Activated CD4-positive, alpha-beta memory T cell treated with anti-CD3 and anti-CD28 coated beads, Interleukin-2, amount 10 ng/mL, durations not matched to agents 7 days and 5 days (primary cell): ENCODE measurements around the gene CORO2B. TPM values are rescaled to one million over a fixed set of nuclear protein-coding genes. Genes with fewer than 3 reads are reported as not detected.
A peak's percentile ranks its signal among the peaks of the same experiment; 100 is the strongest.

Experiments
- CTCF ChIA-PET: fragments of 350-600 bp; sonication (Branson Sonifier 250); formaldehyde crosslinking; loops from one replicate; lab custom pipeline; 2021; ENCODE audit warnings: antibody characterized with exemption, inconsistent platforms; lab: Charles Lee
- POLR2A ChIA-PET: fragments of 350-600 bp; sonication (Branson Sonifier 250); formaldehyde crosslinking; loops from one replicate; lab custom pipeline; 2021; ENCODE audit warnings: antibody characterized with exemption; lab: Charles Lee
- DNase-seq: peaks from one replicate; pipeline ENCODE4 v3.0.0-alpha.2; 2020
- H3K27ac Mint-ChIP-seq: one replicate; pipeline ENCODE4 v1.8.0; 2021; ENCODE audit warnings: mild to moderate bottlenecking, mixed read lengths
- H3K27me3 Mint-ChIP-seq: one replicate; pipeline ENCODE4 v1.8.0; 2021; ENCODE audit warnings: mixed read lengths
- H3K36me3 Mint-ChIP-seq: one replicate; pipeline ENCODE4 v1.8.0; 2021; ENCODE audit warnings: low read depth, mixed read lengths
- H3K4me1 Mint-ChIP-seq: one replicate; pipeline ENCODE4 v1.8.0; 2021; ENCODE audit warnings: mixed read lengths
- H3K4me3 Mint-ChIP-seq: one replicate; pipeline ENCODE4 v1.8.0; 2021; ENCODE audit warnings: mild to moderate bottlenecking, mixed read lengths
- H3K9me3 Mint-ChIP-seq: one replicate; pipeline ENCODE4 v1.8.0; 2021; ENCODE audit warnings: mixed read lengths
- total RNA-seq, 2 experiments: library from RNA; stranded (reverse); gene quantifications; one replicate each; pipeline ENCODE4 v1.2.3, GENCODE V29; 2021

The CORO2B gene
- total RNA-seq: not detected

DNA sequence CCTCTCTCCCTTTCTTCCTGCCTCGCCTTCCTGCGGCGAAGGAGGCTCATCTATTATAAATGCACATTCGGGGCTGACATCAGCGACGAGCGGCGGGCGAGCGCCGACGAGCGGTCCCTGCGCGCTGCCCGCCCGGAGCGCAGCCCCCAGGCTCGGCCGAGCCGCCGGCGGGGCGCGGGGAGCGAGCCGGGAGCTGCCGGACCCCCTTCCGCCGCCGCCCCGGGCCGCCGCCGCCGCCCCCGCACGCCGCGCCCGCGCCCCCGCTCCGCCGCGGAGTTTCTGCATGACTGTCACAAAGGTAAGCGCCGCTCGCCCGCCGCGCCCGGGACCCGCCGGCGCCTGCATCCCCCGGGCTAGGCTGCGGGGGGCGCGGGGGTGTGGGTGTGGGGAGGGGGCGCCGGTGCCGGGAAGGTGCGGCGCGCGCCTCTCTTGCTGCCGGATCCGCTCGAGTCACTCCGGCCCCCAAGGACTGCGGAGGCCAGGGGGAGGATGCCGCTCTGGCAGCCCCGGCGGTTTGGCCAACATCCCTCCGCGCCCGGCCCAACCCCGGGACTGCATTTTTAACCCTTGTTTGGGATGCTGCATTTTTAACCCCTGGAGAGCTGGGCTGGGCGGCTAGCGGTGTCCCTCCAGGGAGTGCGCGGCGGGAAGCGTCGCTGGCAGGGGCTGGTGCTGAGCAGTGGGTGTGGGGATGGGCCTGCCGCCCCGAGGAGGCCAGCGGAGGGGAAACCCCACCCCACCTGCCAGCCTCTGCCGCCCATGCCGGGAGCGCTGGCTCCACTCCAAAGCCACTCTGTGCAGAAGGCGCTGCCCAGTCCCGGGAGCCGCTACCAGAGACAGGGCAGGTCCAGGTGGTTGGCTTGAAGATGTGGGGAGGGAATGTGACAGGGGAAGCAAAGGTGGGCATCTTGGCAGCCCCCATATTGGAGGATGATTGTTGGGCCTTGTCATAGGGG, at the start of gene CORO2B:
Gene CORO2B (plus strand): TSS at position 14 of the 956 bp plus-strand sequence. CDS start 270 bp downstream, at position 284.
- Mint-ChIP-seq H3K4me1 (peaks cover 9% of the 10 kb centered on the region), H3K9me3 (no peaks in the 10 kb centered on the region), H3K4me3 (peak within 1 kb of the TSS; percentile 64), H3K27ac (no peak within 1 kb of the TSS), H3K27me3 (peaks cover 43% of the 10 kb centered on the region), H3K36me3 (no peaks in the 10 kb centered on the region)
- ChIA-PET POLR2A (no interaction called here), CTCF (no interaction called here)
- no peak for DNase-seq

DNA sequence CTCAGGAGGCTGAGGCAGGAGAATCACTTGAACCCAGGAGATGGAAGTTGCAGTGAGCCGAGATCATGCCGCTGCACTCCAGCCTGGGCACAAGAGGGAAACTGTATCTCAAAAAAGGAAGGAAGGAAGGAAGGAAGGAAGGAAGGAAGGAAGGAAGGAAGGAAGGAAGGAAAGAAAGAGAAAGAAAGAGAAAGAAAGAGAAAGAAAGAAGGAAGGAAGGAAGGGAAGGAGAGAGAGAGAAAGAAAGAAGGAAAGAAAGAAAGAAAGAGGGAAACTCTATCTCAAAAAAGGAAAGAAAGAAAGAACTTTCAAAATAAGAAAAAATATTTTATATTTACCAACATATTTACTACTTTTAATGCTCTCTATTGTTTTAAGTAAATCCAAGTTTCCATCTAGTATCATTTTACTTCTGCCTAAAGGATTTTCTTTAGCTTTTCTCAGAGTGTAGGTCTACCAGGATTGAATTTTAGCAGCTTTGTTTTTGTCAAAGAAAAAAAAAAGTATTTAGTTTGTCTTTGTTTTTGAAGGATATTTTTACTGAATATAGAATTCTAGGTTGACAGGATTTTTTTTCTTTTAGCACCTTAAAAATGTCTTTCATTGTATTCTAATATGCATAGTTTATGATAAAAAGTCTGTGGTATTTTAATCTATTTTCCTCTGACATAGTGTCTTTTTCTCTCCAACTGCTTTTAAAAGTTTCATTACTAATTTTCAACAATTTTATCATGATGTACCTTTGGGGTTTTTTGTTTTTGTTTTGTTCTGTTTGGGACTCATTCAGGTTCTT, 47.2 kb upstream of the CORO2B start:
- Mint-ChIP-seq H3K9me3 (no peaks in the 10 kb centered on the region), H3K4me1 (peaks cover 19% of the 10 kb centered on the region), H3K4me3 (no peak overlapping the region), H3K27ac (no peak overlapping the region), H3K27me3 (peaks cover 36% of the 10 kb centered on the region), H3K36me3 (no peaks in the 10 kb centered on the region)
- ChIA-PET CTCF (no interaction called here), POLR2A (no interaction called here)
- DNase-seq: no peak

- CTCF ChIA-PET: no interaction called here
- DNase-seq: no peak
- H3K9me3 Mint-ChIP-seq: no peaks in the 10 kb centered on the region
Observed at GRCh38 chr15:68536331-68537095, 42.3 kb upstream of the CORO2B start.

DNA sequence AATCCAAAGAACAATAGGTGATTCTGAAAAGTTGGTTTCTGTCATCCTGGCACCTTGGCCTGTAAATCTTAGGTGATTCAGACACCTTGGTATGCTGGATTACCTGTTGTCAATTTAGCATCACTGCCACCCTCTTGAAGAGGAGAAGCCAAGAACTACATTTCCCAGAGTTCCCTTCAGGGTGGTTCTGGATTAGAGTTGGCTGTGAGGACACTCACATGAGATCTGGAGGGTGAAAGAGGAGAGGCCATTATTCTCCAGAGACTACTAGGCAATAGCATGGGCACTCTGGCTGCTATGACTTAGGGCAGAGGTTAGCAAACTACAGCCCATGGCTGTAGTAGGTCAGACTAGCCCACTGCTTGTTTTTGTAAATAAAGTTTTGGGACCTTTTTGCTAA, 41.7 kb upstream of the CORO2B start:
- Mint-ChIP-seq H3K27me3 (peaks cover 42% of the 10 kb centered on the region), H3K4me3 (no peak overlapping the region), H3K27ac (no peak overlapping the region), H3K36me3 (no peaks in the 10 kb centered on the region), H3K4me1 (no peaks in the 10 kb centered on the region), H3K9me3 (no peaks in the 10 kb centered on the region)
- DNase-seq: no peak
- ChIA-PET CTCF (interaction anchor here (3.7 to 3.8 kb wide), 2 partner anchors 12 to 230 kb away, joined by 18 to 24 read pairs; no protein-coding TSS in a partner anchor), POLR2A (no interaction called here)

More at GRCh38 chr15:68536331-68537095, 42.3 kb upstream of the CORO2B start:
- POLR2A ChIA-PET: no interaction called here
- Mint-ChIP-seq H3K4me1 (no peaks in the 10 kb centered on the region), H3K27me3 (peaks cover 40% of the 10 kb centered on the region), H3K27ac (no peak overlapping the region), H3K36me3 (no peaks in the 10 kb centered on the region), H3K4me3 (no peak overlapping the region)

- H3K27me3 Mint-ChIP-seq: peaks cover 40% of the 10 kb centered on the region
Observed at GRCh38 chr15:68537506-68537905, 41.3 kb upstream of the CORO2B start.

GRCh38 chr15:68538311-68538710, 40.5 kb upstream of the CORO2B start:
- H3K36me3 Mint-ChIP-seq: no peaks in the 10 kb centered on the region
- H3K9me3 Mint-ChIP-seq: no peaks in the 10 kb centered on the region
- H3K27me3 Mint-ChIP-seq: peaks cover 35% of the 10 kb centered on the region

More at GRCh38 chr15:68537506-68537905, 41.3 kb upstream of the CORO2B start:
- Mint-ChIP-seq H3K9me3 (no peaks in the 10 kb centered on the region), H3K36me3 (no peaks in the 10 kb centered on the region), H3K4me1 (no peaks in the 10 kb centered on the region), H3K27ac (no peak overlapping the region), H3K4me3 (no peak overlapping the region)
- DNase-seq: no peak
- POLR2A ChIA-PET: no interaction called here
- CTCF ChIA-PET: interaction anchor here (1.6 to 3.8 kb wide), 3 partner anchors 12 to 231 kb away, joined by 4 to 24 read pairs (median 18); no protein-coding TSS in a partner anchor

GRCh38 chr15:68541743-68542142, 37.0 kb upstream of the CORO2B start:
- Mint-ChIP-seq H3K36me3 (no peaks in the 10 kb centered on the region), H3K4me3 (no peak overlapping the region), H3K27ac (no peak overlapping the region), H3K4me1 (no peaks in the 10 kb centered on the region), H3K9me3 (no peaks in the 10 kb centered on the region), H3K27me3 (peaks cover 39% of the 10 kb centered on the region)
- POLR2A ChIA-PET: no interaction called here
- CTCF ChIA-PET: no interaction called here
- DNase-seq: no peak

More at GRCh38 chr15:68538311-68538710, 40.5 kb upstream of the CORO2B start:
- Mint-ChIP-seq H3K4me3 (no peak overlapping the region), H3K27ac (no peak overlapping the region), H3K4me1 (no peaks in the 10 kb centered on the region)
- CTCF ChIA-PET: interaction anchor here (1.0 to 3.8 kb wide), 5 partner anchors 11 to 231 kb away, joined by 3 to 24 read pairs (median 6); no protein-coding TSS in a partner anchor
- POLR2A ChIA-PET: no interaction called here
- no peak for DNase-seq

GRCh38 chr15:68542348-68542747, 36.4 kb upstream of the CORO2B start:
- DNase-seq: no peak
- H3K4me3 Mint-ChIP-seq: no peak overlapping the region
- H3K9me3 Mint-ChIP-seq: no peaks in the 10 kb centered on the region
- H3K4me1 Mint-ChIP-seq: no peaks in the 10 kb centered on the region
- H3K27ac Mint-ChIP-seq: no peak overlapping the region
- peaks cover 39% of the 10 kb centered on the region for H3K27me3 Mint-ChIP-seq
- CTCF ChIA-PET: no interaction called here
- POLR2A ChIA-PET: no interaction called here
- no peaks in the 10 kb centered on the region for H3K36me3 Mint-ChIP-seq

- Mint-ChIP-seq H3K9me3 (no peaks in the 10 kb centered on the region), H3K36me3 (no peaks in the 10 kb centered on the region)
- no peak for DNase-seq
Observed at GRCh38 chr15:68542771-68543164, 36.0 kb upstream of the CORO2B start.

GRCh38 chr15:68543165-68544008, 35.4 kb upstream of the CORO2B start:
- no peaks in the 10 kb centered on the region for H3K9me3 Mint-ChIP-seq
- no peak for DNase-seq
- POLR2A ChIA-PET: no interaction called here
- no peak overlapping the region for H3K27ac Mint-ChIP-seq
- no peaks in the 10 kb centered on the region for H3K36me3 Mint-ChIP-seq
- H3K4me1 Mint-ChIP-seq: peaks cover 3% of the 10 kb centered on the region
- H3K4me3 Mint-ChIP-seq: no peak overlapping the region
- CTCF ChIA-PET: no interaction called here
- H3K27me3 Mint-ChIP-seq: peaks cover 47% of the 10 kb centered on the region

More at GRCh38 chr15:68542771-68543164, 36.0 kb upstream of the CORO2B start:
- POLR2A ChIA-PET: no interaction called here
- CTCF ChIA-PET: no interaction called here
- Mint-ChIP-seq H3K4me3 (no peak overlapping the region), H3K27me3 (peaks cover 43% of the 10 kb centered on the region), H3K27ac (no peak overlapping the region), H3K4me1 (no peaks in the 10 kb centered on the region)

- Mint-ChIP-seq H3K4me1 (peaks cover 8% of the 10 kb centered on the region), H3K4me3 (no peak overlapping the region), H3K9me3 (no peaks in the 10 kb centered on the region), H3K27me3 (peaks cover 45% of the 10 kb centered on the region), H3K36me3 (no peaks in the 10 kb centered on the region), H3K27ac (no peak overlapping the region)
- DNase-seq: no peak
- ChIA-PET POLR2A (no interaction called here), CTCF (interaction anchor here (1.0 kb wide), 1 partner anchor 128 kb away, joined by 7 read pairs; no protein-coding TSS in a partner anchor)
Observed at GRCh38 chr15:68546318-68546717, 32.5 kb upstream of the CORO2B start.
